Measurements from ENCODE around the gene ZC3H11A. TPM values are rescaled to one million over a fixed set of nuclear protein-coding genes. Genes with fewer than 3 reads are reported as not detected.

The ZC3H11A gene
- total and polyA plus RNA-seq, 8 donors = 60.0 to 177 (median 147) TPM

GRCh38 chr1:203771901-203772301 is 23.5 kb upstream of the ZC3H11A start:
- Histone ChIP-seq H3K9me3 (no peaks in the 10 kb centered on the region), H3K27me3 (no peaks in the 10 kb centered on the region), H3K4me3 (no peak overlapping the region), H3K36me3 (no peaks in the 10 kb centered on the region), H3K4me1 (peaks cover 0 to 14% of the 10 kb centered on the region in 2 donors), H3K27ac (no peak overlapping the region)
- ATAC-seq (no peak), DNase-seq (peak in 1 of 4 donors; percentile 50)
- intact Hi-C loops (cut with DNase I) = no loop called here
- TF ChIP-seq CTCF (IDR thresholded peaks at IDR 0.05) = no peak

GRCh38 chr1:203772836-203773235 is 22.6 kb upstream of the ZC3H11A start:
- DNase-seq (no peak), ATAC-seq (no peak)
- Histone ChIP-seq H3K4me3 (no peak overlapping the region), H3K36me3 (no peaks in the 10 kb centered on the region), H3K4me1 (peaks cover 0 to 14% of the 10 kb centered on the region in 2 donors), H3K27ac (no peak overlapping the region), H3K27me3 (no peaks in the 10 kb centered on the region), H3K9me3 (no peaks in the 10 kb centered on the region)
- intact Hi-C loops (cut with DNase I) = no loop called here
- no peak for TF ChIP-seq CTCF (IDR thresholded peaks at IDR 0.05)

GRCh38 chr1:203776636-203777035 is 18.8 kb upstream of the ZC3H11A start:
- ATAC-seq (peak; percentile 48), DNase-seq (no peak)
- Histone ChIP-seq H3K4me3 (no peak overlapping the region), H3K27ac (no peak overlapping the region), H3K36me3 (no peaks in the 10 kb centered on the region), H3K27me3 (no peaks in the 10 kb centered on the region), H3K4me1 (no peaks in the 10 kb centered on the region), H3K9me3 (no peaks in the 10 kb centered on the region)
- intact Hi-C loops (cut with DNase I) = no loop called here
- no peak for TF ChIP-seq CTCF (IDR thresholded peaks at IDR 0.05)

- H3K4me1 ChIP-seq = no peaks in the 10 kb centered on the region
- ATAC-seq (no peak), DNase-seq (no peak)
- H3K36me3 ChIP-seq = no peaks in the 10 kb centered on the region
- no peaks in the 10 kb centered on the region for H3K27me3 ChIP-seq
- no peak overlapping the region for H3K4me3 ChIP-seq
- H3K9me3 ChIP-seq = no peaks in the 10 kb centered on the region
- TF ChIP-seq CTCF (IDR thresholded peaks at IDR 0.05) = no peak
- intact Hi-C loops (cut with DNase I) = no loop called here
- H3K27ac ChIP-seq = no peak overlapping the region
Measured at GRCh38 chr1:203777596-203777995, 17.8 kb upstream of the ZC3H11A start.

- Histone ChIP-seq H3K27me3 (no peaks in the 10 kb centered on the region), H3K36me3 (no peaks in the 10 kb centered on the region), H3K4me1 (no peaks in the 10 kb centered on the region), H3K4me3 (no peak overlapping the region), H3K9me3 (no peaks in the 10 kb centered on the region), H3K27ac (no peak overlapping the region)
- DNase-seq (no peak), ATAC-seq (no peak)
- intact Hi-C loops (cut with DNase I) = no loop called here
- TF ChIP-seq CTCF (IDR thresholded peaks at IDR 0.05) = no peak
Measured at GRCh38 chr1:203778146-203778545, 17.3 kb upstream of the ZC3H11A start.

Data from left lung (tissue), 10 donors.